ENCODE data around the gene CHDH.

- TF ChIP-seq TAF1 (IDR thresholded peaks at IDR 0.05; ENCODE audit: borderline replicate concordance, low read depth, low read length) (no peak), POLR2AphosphoS5 (IDR thresholded peaks at IDR 0.05; ENCODE audit: low read depth, low read length) (no peak)
Observed at GRCh38 chr3:53775018-53775417, 71.2 kb downstream of the CHDH start.

Measured in GM12892 (cell line).